HL-60 (cell line): ENCODE measurements around the gene GMNN.

Experiments used
- POLR2AphosphoS5 ChIP-seq: IDR thresholded peaks from 2 replicates; pipeline ENCODE4 v1.6.1; 2012; ENCODE audit warnings: low read depth
- TF ChIP-seq, protein P1 (sequence below): IDR thresholded peaks from one replicate; pipeline ENCODE4 v1.5.1; 2011; ENCODE audit warnings: low read length, control low read depth, inconsistent platforms; ENCODE audit not compliant: insufficient read depth
- TF ChIP-seq, protein P2 (sequence below): IDR thresholded peaks from 2 replicates; pipeline ENCODE4 v1.6.1; 2012; ENCODE audit warnings: low read depth; ENCODE audit not compliant: insufficient replicate concordance

- TF ChIP-seq, protein P1, sequence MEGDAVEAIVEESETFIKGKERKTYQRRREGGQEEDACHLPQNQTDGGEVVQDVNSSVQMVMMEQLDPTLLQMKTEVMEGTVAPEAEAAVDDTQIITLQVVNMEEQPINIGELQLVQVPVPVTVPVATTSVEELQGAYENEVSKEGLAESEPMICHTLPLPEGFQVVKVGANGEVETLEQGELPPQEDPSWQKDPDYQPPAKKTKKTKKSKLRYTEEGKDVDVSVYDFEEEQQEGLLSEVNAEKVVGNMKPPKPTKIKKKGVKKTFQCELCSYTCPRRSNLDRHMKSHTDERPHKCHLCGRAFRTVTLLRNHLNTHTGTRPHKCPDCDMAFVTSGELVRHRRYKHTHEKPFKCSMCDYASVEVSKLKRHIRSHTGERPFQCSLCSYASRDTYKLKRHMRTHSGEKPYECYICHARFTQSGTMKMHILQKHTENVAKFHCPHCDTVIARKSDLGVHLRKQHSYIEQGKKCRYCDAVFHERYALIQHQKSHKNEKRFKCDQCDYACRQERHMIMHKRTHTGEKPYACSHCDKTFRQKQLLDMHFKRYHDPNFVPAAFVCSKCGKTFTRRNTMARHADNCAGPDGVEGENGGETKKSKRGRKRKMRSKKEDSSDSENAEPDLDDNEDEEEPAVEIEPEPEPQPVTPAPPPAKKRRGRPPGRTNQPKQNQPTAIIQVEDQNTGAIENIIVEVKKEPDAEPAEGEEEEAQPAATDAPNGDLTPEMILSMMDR: no peak
- TF ChIP-seq POLR2AphosphoS5: no peak
- TF ChIP-seq, protein P2, sequence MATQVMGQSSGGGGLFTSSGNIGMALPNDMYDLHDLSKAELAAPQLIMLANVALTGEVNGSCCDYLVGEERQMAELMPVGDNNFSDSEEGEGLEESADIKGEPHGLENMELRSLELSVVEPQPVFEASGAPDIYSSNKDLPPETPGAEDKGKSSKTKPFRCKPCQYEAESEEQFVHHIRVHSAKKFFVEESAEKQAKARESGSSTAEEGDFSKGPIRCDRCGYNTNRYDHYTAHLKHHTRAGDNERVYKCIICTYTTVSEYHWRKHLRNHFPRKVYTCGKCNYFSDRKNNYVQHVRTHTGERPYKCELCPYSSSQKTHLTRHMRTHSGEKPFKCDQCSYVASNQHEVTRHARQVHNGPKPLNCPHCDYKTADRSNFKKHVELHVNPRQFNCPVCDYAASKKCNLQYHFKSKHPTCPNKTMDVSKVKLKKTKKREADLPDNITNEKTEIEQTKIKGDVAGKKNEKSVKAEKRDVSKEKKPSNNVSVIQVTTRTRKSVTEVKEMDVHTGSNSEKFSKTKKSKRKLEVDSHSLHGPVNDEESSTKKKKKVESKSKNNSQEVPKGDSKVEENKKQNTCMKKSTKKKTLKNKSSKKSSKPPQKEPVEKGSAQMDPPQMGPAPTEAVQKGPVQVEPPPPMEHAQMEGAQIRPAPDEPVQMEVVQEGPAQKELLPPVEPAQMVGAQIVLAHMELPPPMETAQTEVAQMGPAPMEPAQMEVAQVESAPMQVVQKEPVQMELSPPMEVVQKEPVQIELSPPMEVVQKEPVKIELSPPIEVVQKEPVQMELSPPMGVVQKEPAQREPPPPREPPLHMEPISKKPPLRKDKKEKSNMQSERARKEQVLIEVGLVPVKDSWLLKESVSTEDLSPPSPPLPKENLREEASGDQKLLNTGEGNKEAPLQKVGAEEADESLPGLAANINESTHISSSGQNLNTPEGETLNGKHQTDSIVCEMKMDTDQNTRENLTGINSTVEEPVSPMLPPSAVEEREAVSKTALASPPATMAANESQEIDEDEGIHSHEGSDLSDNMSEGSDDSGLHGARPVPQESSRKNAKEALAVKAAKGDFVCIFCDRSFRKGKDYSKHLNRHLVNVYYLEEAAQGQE: no peak
Observed at GRCh38 chr6:24757611-24758010, 17.1 kb upstream of the GMNN start.
